IMR-90 (cell line): ENCODE results near the gene MLEC. TPM values are rescaled to one million over a fixed set of nuclear protein-coding genes. Genes with fewer than 3 reads are reported as not detected.

Experiments
- ATAC-seq: fragments of 200-7000 bp; cut with Tn5 transposase; 2 replicates; pipeline ENCODE4 v1.9.1; 2020; ENCODE audit warnings: low read depth, mild to moderate bottlenecking, moderate library complexity
- BruUV-seq: library from RNA; stranded (reverse); fragments of 400-500 nt; replicated peaks from 2 replicates; lab custom pipeline; 2021; lab: Mats Ljungman, UMichigan
- CTCF ChIA-PET: fragments of 300-600 bp; formaldehyde crosslinking; extraction: SDS; loops from one replicate; lab custom pipeline; 2021; ENCODE audit warnings: antibody characterized with exemption; lab: Yijun Ruan, JAX
- POLR2A ChIA-PET: fragments of 300-600 bp; sonication (Branson Sonifier 250); formaldehyde crosslinking; loops from one replicate; lab custom pipeline; 2022; ENCODE audit warnings: antibody characterized with exemption; ENCODE audit not compliant: unreplicated experiment; lab: Charles Lee
- DNase-seq: peaks from one replicate; pipeline ENCODE4 v3.0.0; 2013
- H2AFZ ChIP-seq: replicated peaks from 2 replicates; pipeline ENCODE3; 2013; ENCODE audit warnings: low read length, mild to moderate bottlenecking; ENCODE audit not compliant: poor library complexity
- H2AK5ac ChIP-seq: 2 replicates; pipeline ENCODE4 v1.6.1; 2013; ENCODE audit warnings: low read depth, low read length, inconsistent platforms
- H2AK9ac ChIP-seq: replicated peaks from 2 replicates; pipeline ENCODE3; 2013; ENCODE audit warnings: mild to moderate bottlenecking, low read depth, low read length, moderate library complexity; ENCODE audit not compliant: poor library complexity
- H2BK120ac ChIP-seq: 2 replicates; pipeline ENCODE4 v1.6.1; 2013; ENCODE audit warnings: low read depth, low read length, inconsistent platforms
- H2BK15ac ChIP-seq: 3 replicates; pipeline ENCODE4 v1.6.1; 2013; ENCODE audit warnings: low read depth, low read length, inconsistent platforms
- H2BK20ac ChIP-seq: 2 replicates; pipeline ENCODE4 v1.6.1; 2013; ENCODE audit warnings: low read depth, mild to moderate bottlenecking, inconsistent platforms, low read length, moderate library complexity
- H2BK5ac ChIP-seq: 2 replicates; pipeline ENCODE4 v1.6.1; 2013; ENCODE audit warnings: mild to moderate bottlenecking, low read depth, low read length, inconsistent platforms; ENCODE audit not compliant: poor library complexity, severe bottlenecking
- H3K14ac ChIP-seq: replicated peaks from 2 replicates; pipeline ENCODE4 v1.6.1; 2013; ENCODE audit warnings: low read depth, low read length, inconsistent platforms
- H3K18ac ChIP-seq: 2 replicates; pipeline ENCODE4 v1.6.1; 2013; ENCODE audit warnings: low read depth, low read length, control low read depth
- H3K23ac ChIP-seq: 2 replicates; pipeline ENCODE4 v1.6.1; 2013; ENCODE audit warnings: low read depth, low read length, inconsistent platforms
- H3K27ac ChIP-seq: 2 replicates; pipeline ENCODE4 v1.5.1; 2013; ENCODE audit warnings: mild to moderate bottlenecking, control low read depth, low read length; ENCODE audit not compliant: insufficient read depth
- H3K27me3 ChIP-seq: 2 replicates; pipeline ENCODE4 v1.6.1; 2013; ENCODE audit warnings: low read length; ENCODE audit not compliant: control insufficient read depth, insufficient read depth
- H3K36me3 ChIP-seq: 2 replicates; pipeline ENCODE4 v1.6.1; 2013; ENCODE audit warnings: low read length, mixed read lengths; ENCODE audit not compliant: control insufficient read depth, insufficient read depth
- H3K4ac ChIP-seq: 2 replicates; pipeline ENCODE4 v1.6.1; 2013; ENCODE audit warnings: low read depth, low read length, inconsistent platforms
- H3K4me1 ChIP-seq: 2 replicates; pipeline ENCODE4 v1.6.1; 2013; ENCODE audit warnings: low read length, mixed read lengths; ENCODE audit not compliant: control insufficient read depth, insufficient read depth
- H3K4me2 ChIP-seq: 2 replicates; pipeline ENCODE4 v1.6.1; 2013; ENCODE audit warnings: low read depth, mild to moderate bottlenecking, control low read depth, low read length, moderate library complexity
- H3K4me3 ChIP-seq: 2 replicates; pipeline ENCODE4 v1.5.1; 2013; ENCODE audit warnings: low read depth, mild to moderate bottlenecking, control low read depth, low read length, moderate library complexity; ENCODE audit not compliant: insufficient read depth
- H3K56ac ChIP-seq: 2 replicates; pipeline ENCODE4 v1.6.1; 2013; ENCODE audit warnings: low read length, inconsistent platforms; ENCODE audit not compliant: insufficient read depth; ENCODE audit errors: extremely low read depth
- H3K79me1 ChIP-seq, 2 experiments: 2 replicates each; pipeline ENCODE4 v1.6.1; 2013; ENCODE audit warnings: low read length in 2 of 2, inconsistent platforms in 1 of 2, low read depth in 1 of 2
- H3K9ac ChIP-seq: 2 replicates; pipeline ENCODE4 v1.6.1; 2013; ENCODE audit warnings: low read depth, low read length, control low read depth
- H3K9me1 ChIP-seq: 2 replicates; pipeline ENCODE4 v1.6.1; 2013; ENCODE audit warnings: low read length, inconsistent platforms; ENCODE audit not compliant: insufficient read depth
- H3K9me3 ChIP-seq: 2 replicates; pipeline ENCODE4 v1.6.1; 2013; ENCODE audit warnings: low read length; ENCODE audit not compliant: control insufficient read depth, insufficient read depth
- H4K20me1 ChIP-seq: 2 replicates; pipeline ENCODE4 v1.6.1; 2013; ENCODE audit warnings: low read length, inconsistent platforms; ENCODE audit not compliant: insufficient read depth
- H4K5ac ChIP-seq: 2 replicates; pipeline ENCODE4 v1.6.1; 2013; ENCODE audit warnings: mild to moderate bottlenecking, low read depth, low read length, control low read depth
- H4K8ac ChIP-seq, 2 experiments: 2 replicates each; pipeline ENCODE4 v1.6.1; 2013; ENCODE audit warnings: low read depth in 2 of 2, low read length in 2 of 2, control low read depth in 1 of 2, inconsistent platforms in 1 of 2
- H4K91ac ChIP-seq: 2 replicates; pipeline ENCODE4 v1.6.1; 2013; ENCODE audit warnings: low read depth, low read length, inconsistent platforms; ENCODE audit not compliant: insufficient read depth
- BHLHE40 ChIP-seq: fragments of 150-350 bp; IDR thresholded peaks from 2 replicates; pipeline ENCODE4 v1.6.1; 2016; ENCODE audit warnings: mild to moderate bottlenecking, low read depth, low read length
- CEBPB ChIP-seq: IDR thresholded peaks from 2 replicates; pipeline ENCODE4 v1.6.1; 2012; ENCODE audit warnings: low read depth, low read length, improper control_type of control experiment
- CHD1 ChIP-seq: IDR thresholded peaks from 2 replicates; pipeline ENCODE4 v1.6.1; 2012; ENCODE audit warnings: low read depth, low read length, improper control_type of control experiment
- FOS ChIP-seq: fragments of 150-350 bp; IDR thresholded peaks from 2 replicates; pipeline ENCODE4 v1.6.1; 2016; ENCODE audit warnings: low read depth, low read length
- MAFK ChIP-seq: IDR thresholded peaks from 2 replicates; pipeline ENCODE4 v1.6.1; 2012; ENCODE audit warnings: low read depth, low read length, improper control_type of control experiment
- MAZ ChIP-seq: IDR thresholded peaks from 2 replicates; pipeline ENCODE4 v1.6.1; 2012; ENCODE audit warnings: low read depth, mild to moderate bottlenecking, low read length, improper control_type of control experiment, moderate library complexity, borderline replicate concordance
- MXI1 ChIP-seq: IDR thresholded peaks from 2 replicates; pipeline ENCODE4 v1.6.1; 2012; ENCODE audit warnings: low read depth, mild to moderate bottlenecking, low read length, moderate library complexity, borderline replicate concordance
- POLR2A ChIP-seq: IDR thresholded peaks from 2 replicates; pipeline ENCODE4 v1.6.1; 2012; ENCODE audit warnings: mild to moderate bottlenecking, low read depth, low read length
- RCOR1 ChIP-seq: IDR thresholded peaks from 2 replicates; pipeline ENCODE4 v1.6.1; 2012; ENCODE audit warnings: mild to moderate bottlenecking, low read length, improper control_type of control experiment; ENCODE audit not compliant: insufficient replicate concordance
- RFX5 ChIP-seq: IDR thresholded peaks from 2 replicates; pipeline ENCODE4 v1.8.0; 2012; ENCODE audit warnings: low read depth, mild to moderate bottlenecking, low read length, moderate library complexity
- SMC3 ChIP-seq: fragments of 150-350 bp; IDR thresholded peaks from 2 replicates; pipeline ENCODE4 v1.6.1; 2016; ENCODE audit warnings: low read depth, mild to moderate bottlenecking, antibody characterized with exemption, low read length, moderate library complexity
- USF2 ChIP-seq: fragments of 150-350 bp; IDR thresholded peaks from 2 replicates; pipeline ENCODE4 v1.6.1; 2017; ENCODE audit warnings: mild to moderate bottlenecking, antibody characterized with exemption, low read length, low read depth
- WGBS, 2 experiments: methylation state at CpG; one replicate each; pipeline versions ENCODE4 v1.1.5 to v1.1.7; 2013; ENCODE audit warnings: missing lambda C conversion rate in 2 of 2; ENCODE audit not compliant: insufficient read length in 1 of 2; ENCODE audit errors: extremely low coverage in 2 of 2; 5-methylcytosine and 5-hydroxymethylcytosine counted together
- dilution Hi-C: fragments of 300-500 bp; cut with HindIII; formaldehyde crosslinking; loops from one replicate; pipeline ENCODE4 v1.14.3; 2018; ENCODE audit warnings: low sequenced_read_pairs; ENCODE audit not compliant: unreplicated experiment
- in situ Hi-C: fragments of 300-500 bp; cut with MboI; formaldehyde crosslinking; loops from 3 replicates; pipeline ENCODE4 v1.14.3; 2019; ENCODE audit warnings: low sequenced_read_pairs, inconsistent platforms, mixed read lengths
- intact Hi-C: fragments of 100-400 bp; cut with micrococcal nuclease; formaldehyde crosslinking; loops from 2 replicates; pipeline ENCODE4 v1.10.0; 2022
- polyA plus RNA-seq, 3 experiments: library from polyadenylated mRNA; depleted of rRNA; stranded (reverse); fragments of >200 nt; gene quantifications; 2 replicates each; pipeline ENCODE4 v1.2.3, GENCODE V29; 2012; ENCODE audit warnings: low replicate concordance in 1 of 3
- total RNA-seq: library from RNA; depleted of rRNA; stranded (reverse); fragments of >200 nt; gene quantifications from 2 replicates; pipeline ENCODE4 v1.2.3, GENCODE V29; 2012

MLEC gene
- total and polyA plus RNA-seq, 2 of the 4 experiments (the other 2 are of a cell fraction) = 44.1 to 137 TPM

- H3K9me1 ChIP-seq = peaks cover 5% of the 10 kb centered on the region; the same call in 1 of the 2 replicates
- no peaks in the 10 kb centered on the region for H3K9me3 ChIP-seq
- no peak overlapping the region for H4K5ac ChIP-seq
- no peak overlapping the region for H3K27ac ChIP-seq
- no peak overlapping the region for H3K4me2 ChIP-seq
- 80% methylated on average over 2 of the region's 10 CpGs; no CpG with 5 or more reads in 1 of the 2 experiments for WGBS, 2 experiments
- ChIA-PET CTCF (no interaction called here), POLR2A (no interaction called here)
- H2BK120ac ChIP-seq = no peak overlapping the region
- H2BK20ac ChIP-seq = no peak overlapping the region
- in situ Hi-C loops = no loop called here
- no peak overlapping the region for H3K4me3 ChIP-seq
- no peaks in the 10 kb centered on the region for H4K20me1 ChIP-seq
- no peak overlapping the region for H3K4ac ChIP-seq
- no peak overlapping the region for H2BK15ac ChIP-seq
- H2AK9ac ChIP-seq = no peak overlapping the region
- peaks cover 57% of the 10 kb centered on the region for H3K27me3 ChIP-seq
- H4K8ac ChIP-seq = no peak overlapping the region
- ATAC-seq = no peak
- no peak overlapping the region for H3K9ac ChIP-seq
- H3K23ac ChIP-seq = no peak overlapping the region
- H2AFZ ChIP-seq = no peak overlapping the region
- H3K56ac ChIP-seq = no peak overlapping the region
- H2BK5ac ChIP-seq = no peak overlapping the region
- H3K14ac ChIP-seq = no peak overlapping the region
- BruUV-seq = no TSS peak
- no peak for DNase-seq
- intact Hi-C loops = no loop called here
- no peak overlapping the region for H2AK5ac ChIP-seq
- H3K79me1 ChIP-seq = no peaks in the 10 kb centered on the region
- no peak for TF ChIP-seq CHD1
- no peak for TF ChIP-seq RFX5
- TF ChIP-seq RCOR1 = no peak
- no peak for TF ChIP-seq CEBPB
- no peak for TF ChIP-seq FOS
- TF ChIP-seq SMC3 = no peak
- TF ChIP-seq MAZ = no peak
- TF ChIP-seq USF2 = no peak
- no peak for TF ChIP-seq MAFK
- no peak for TF ChIP-seq MXI1
- TF ChIP-seq BHLHE40 = no peak
- no peak for TF ChIP-seq POLR2A
- peaks cover 2% of the 10 kb centered on the region; the same call in 1 of the 2 replicates for H3K4me1 ChIP-seq
- no peaks in the 10 kb centered on the region for H3K36me3 ChIP-seq
- no peak overlapping the region for H3K18ac ChIP-seq
- dilution Hi-C loops = no loop called here
- no peak overlapping the region for H4K91ac ChIP-seq
Observed at GRCh38 chr12:120654656-120655055, 32.3 kb upstream of the MLEC start.
